Progenitor cell of endocrine pancreas (in vitro differentiated cells): ENCODE measurements around the gene TMEM119. TPM values are rescaled to one million over a fixed set of nuclear protein-coding genes. Genes with fewer than 3 reads are reported as not detected.

ENCODE experiments used
- DNase-seq: peaks from one replicate; pipeline ENCODE4 v3.0.0; 2021; ENCODE audit warnings: low spot score; ENCODE audit not compliant: unreplicated experiment
- H3K27ac Mint-ChIP-seq: 2 replicates; pipeline ENCODE4 v1.8.0; 2021; ENCODE audit warnings: mild to moderate bottlenecking, moderate library complexity, mixed read lengths
- H3K27me3 Mint-ChIP-seq: 2 replicates; pipeline ENCODE4 v1.8.0; 2021; ENCODE audit warnings: mixed read lengths
- H3K36me3 Mint-ChIP-seq: 2 replicates; pipeline ENCODE4 v1.8.0; 2022; ENCODE audit warnings: mixed read lengths; ENCODE audit not compliant: insufficient read depth
- H3K4me1 Mint-ChIP-seq: 2 replicates; pipeline ENCODE4 v1.8.0; 2021; ENCODE audit warnings: low read depth, mixed read lengths
- H3K4me3 Mint-ChIP-seq: 2 replicates; pipeline ENCODE4 v1.8.0; 2021; ENCODE audit warnings: low read depth, mild to moderate bottlenecking, moderate library complexity, mixed read lengths
- H3K9me3 Mint-ChIP-seq: 2 replicates; pipeline ENCODE4 v1.8.0; 2021; ENCODE audit warnings: low read depth, mixed read lengths
- CTCF ChIP-seq: fragments of 200-600 bp; sonication (generic); IDR thresholded peaks from one replicate; pipeline ENCODE4 v1.5.0; 2021; ENCODE audit warnings: antibody characterized with exemption, mild to moderate bottlenecking; ENCODE audit not compliant: unreplicated experiment
- total RNA-seq: library from RNA; stranded (reverse); gene quantifications from 2 replicates; pipeline ENCODE4 v1.2.1, GENCODE V29; 2021

TMEM119 gene
- total RNA-seq, 1 donor from 2014 or later: not detected

- Mint-ChIP-seq H3K27ac (peak within 1 kb of the TSS; percentile 100), H3K36me3 (peaks cover 6% of the 10 kb centered on the region), H3K4me3 (peak within 1 kb of the TSS; percentile 100), H3K4me1 (peaks cover 23% of the 10 kb centered on the region), H3K9me3 (no peaks in the 10 kb centered on the region), H3K27me3 (no peaks in the 10 kb centered on the region)
- no peak for TF ChIP-seq CTCF
- DNase-seq: peak; percentile 99
These were observed 35.3 kb downstream of the TMEM119 start, which contains the start of gene ISCU for GRCh38 chr12:108562348-108563135. ISCU (plus strand) TSS chr12:108562596; CDS start chr12:108562623, 27 bp downstream.

GRCh38 chr12:108561852-108562347 lies 36.0 kb downstream of the TMEM119 start:
- peaks cover 2% of the 10 kb centered on the region for H3K36me3 Mint-ChIP-seq
- H3K9me3 Mint-ChIP-seq: no peaks in the 10 kb centered on the region
- H3K27me3 Mint-ChIP-seq: no peaks in the 10 kb centered on the region
- H3K27ac Mint-ChIP-seq: peak overlapping the region; percentile 100
- peak overlapping the region; percentile 100 for H3K4me3 Mint-ChIP-seq
- H3K4me1 Mint-ChIP-seq: peaks cover 23% of the 10 kb centered on the region
- TF ChIP-seq CTCF: no peak
- DNase-seq: no peak

GRCh38 chr12:108560752-108561719 lies 36.8 kb downstream of the TMEM119 start, which contains the start of gene SART3:
SART3 (minus strand) TSS chr12:108561173; CDS start chr12:108561154, 19 bp downstream.
- peak; percentile 60 for DNase-seq
- Mint-ChIP-seq H3K4me3 (peak within 1 kb of the TSS; percentile 100), H3K27ac (peak within 1 kb of the TSS; percentile 100), H3K9me3 (no peaks in the 10 kb centered on the region), H3K4me1 (peaks cover 24% of the 10 kb centered on the region), H3K27me3 (no peaks in the 10 kb centered on the region), H3K36me3 (peaks cover 2% of the 10 kb centered on the region)
- no peak for TF ChIP-seq CTCF

GRCh38 chr12:108560321-108560721 lies 37.6 kb downstream of the TMEM119 start:
- H3K4me3 Mint-ChIP-seq: peak overlapping the region; percentile 100
- peaks cover 24% of the 10 kb centered on the region for H3K4me1 Mint-ChIP-seq
- no peaks in the 10 kb centered on the region for H3K36me3 Mint-ChIP-seq
- no peak for TF ChIP-seq CTCF
- no peak for DNase-seq
- peak overlapping the region; percentile 100 for H3K27ac Mint-ChIP-seq
- H3K27me3 Mint-ChIP-seq: no peaks in the 10 kb centered on the region
- H3K9me3 Mint-ChIP-seq: no peaks in the 10 kb centered on the region

- no peaks in the 10 kb centered on the region for H3K36me3 Mint-ChIP-seq
- TF ChIP-seq CTCF: no peak
- H3K27ac Mint-ChIP-seq: peak overlapping the region; percentile 100
- no peaks in the 10 kb centered on the region for H3K9me3 Mint-ChIP-seq
- H3K4me1 Mint-ChIP-seq: peaks cover 24% of the 10 kb centered on the region
- DNase-seq: no peak
- no peaks in the 10 kb centered on the region for H3K27me3 Mint-ChIP-seq
- H3K4me3 Mint-ChIP-seq: peak overlapping the region; percentile 100
These were observed 38.1 kb downstream of the TMEM119 start for GRCh38 chr12:108559748-108560147.
